ENCODE measurements around the gene ARHGEF5. TPM values are rescaled to one million over a fixed set of nuclear protein-coding genes. Genes with fewer than 3 reads are reported as not detected.
"Not testable (repeated sequence)": the region's sequence is repeated elsewhere in the genome, so short reads cannot be mapped to it uniquely, and the experiment has no call there.

Gene ARHGEF5
- total and polyA plus RNA-seq, 10 of the 15 experiments (the other 5 are each of a cell fraction or from before 2014, with no cell fraction given), result 1.6 to 17.2 (median 7.8) TPM

- FAIRE-seq; H3K79me2 ChIP-seq (ENCODE audit: control insufficient read depth, insufficient read depth, low read length); H3K4me2 ChIP-seq (ENCODE audit: control insufficient read depth, insufficient read depth); H3K9me3 ChIP-seq (replicated peaks; ENCODE audit: control insufficient read depth, insufficient read depth, low read length); H3K27ac ChIP-seq (ENCODE audit: control insufficient read depth, insufficient read depth); H3K4me1 ChIP-seq (ENCODE audit: control insufficient read depth, insufficient read depth, low read length); H3K36me3 ChIP-seq (ENCODE audit: control insufficient read depth in 2 of 2, insufficient read depth in 2 of 2, low read length in 1 of 2); in situ Hi-C loops (cut with MboI); intact Hi-C loops (cut with micrococcal nuclease; ENCODE audit: unreplicated experiment); H2AFZ ChIP-seq (ENCODE audit: control insufficient read depth, low read depth, low read length); H4K20me1 ChIP-seq (ENCODE audit: control insufficient read depth, insufficient read depth); DNase-seq (ENCODE audit: low read depth, low spot score); SMC1A ChIA-PET (ENCODE audit: uncharacterized antibody, unreplicated experiment); H3K9ac ChIP-seq (ENCODE audit: control insufficient read depth, insufficient read depth, low read length); H3K4me3 ChIP-seq; BruUV-seq (replicated peaks); CTCF ChIA-PET; H3K27me3 ChIP-seq (replicated peaks in 1 of 2; ENCODE audit: control insufficient read depth in 2 of 2, insufficient read depth in 2 of 2, low read length in 1 of 2); RAD21 ChIA-PET (ENCODE audit: unreplicated experiment); POLR2A ChIA-PET: not testable (repeated sequence)
- ATAC-seq, result peak; percentile 54; the same call in 2 of the 3 replicates
- no CpG with 5 or more reads among the region's 7 CpGs for WGBS (ENCODE audit: insufficient coverage, insufficient replicate concordance, low lambda C conversion rate, missing lambda C conversion rate)
Observed at GRCh38 chr7:144369221-144369620, 14.0 kb downstream of the ARHGEF5 start.

DNA sequence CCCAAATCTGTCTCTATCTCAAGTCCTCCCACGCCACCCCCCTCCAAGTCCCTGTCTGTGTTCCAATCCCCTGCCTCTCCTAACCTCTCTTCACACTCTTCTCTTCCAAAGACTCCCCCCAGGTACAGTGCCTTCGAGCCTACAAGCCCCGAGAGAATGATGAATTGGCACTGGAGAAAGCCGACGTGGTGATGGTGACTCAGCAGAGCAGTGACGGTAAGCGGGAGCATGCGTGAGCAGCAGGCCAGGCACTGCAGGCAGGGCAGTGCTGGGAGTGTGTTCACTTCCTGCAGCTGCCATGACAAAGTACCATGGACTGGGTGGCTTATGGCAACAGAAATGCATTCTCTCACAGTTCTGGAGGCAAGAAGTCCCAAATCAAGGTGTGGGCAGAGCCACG is 23.4 kb downstream of the ARHGEF5 start:
- H3K27me3 ChIP-seq (replicated peaks in 1 of 2; ENCODE audit: control insufficient read depth in 2 of 2, insufficient read depth in 2 of 2, low read length in 1 of 2), result no peaks in the 10 kb centered on the region
- H3K27ac ChIP-seq (ENCODE audit: control insufficient read depth, insufficient read depth), result no peak overlapping the region
- FAIRE-seq, result no peak
- BruUV-seq (replicated peaks), result no TSS peak
- ChIA-PET RAD21 (ENCODE audit: unreplicated experiment) (no interaction called here), CTCF (no interaction called here), POLR2A (no interaction called here), SMC1A (ENCODE audit: uncharacterized antibody, unreplicated experiment) (no interaction called here)
- no peak for DNase-seq (ENCODE audit: low read depth, low spot score)
- H3K9ac ChIP-seq (ENCODE audit: control insufficient read depth, insufficient read depth, low read length), result no peak overlapping the region
- 73% methylated on average over 9 of the region's 9 CpGs for WGBS (ENCODE audit: insufficient coverage, insufficient replicate concordance, low lambda C conversion rate, missing lambda C conversion rate)
- no peaks in the 10 kb centered on the region for H3K9me3 ChIP-seq (replicated peaks; ENCODE audit: control insufficient read depth, insufficient read depth, low read length)
- ATAC-seq, result no peak
- no peaks in the 10 kb centered on the region; a peak in 1 of 4 replicates for H3K36me3 ChIP-seq (ENCODE audit: control insufficient read depth in 2 of 2, insufficient read depth in 2 of 2, low read length in 1 of 2)
- H3K4me2 ChIP-seq (ENCODE audit: control insufficient read depth, insufficient read depth), result no peak overlapping the region
- H3K4me1 ChIP-seq (ENCODE audit: control insufficient read depth, insufficient read depth, low read length), result peaks cover under 1% of the 10 kb centered on the region; the same call in 1 of the 2 replicates
- no peak overlapping the region for H3K4me3 ChIP-seq
- no peaks in the 10 kb centered on the region for H4K20me1 ChIP-seq (ENCODE audit: control insufficient read depth, insufficient read depth)
- TF ChIP-seq POLR2AphosphoS5 (IDR thresholded peaks at IDR 0.05; ENCODE audit: low read length), result no peak
- TF ChIP-seq, protein P1, sequence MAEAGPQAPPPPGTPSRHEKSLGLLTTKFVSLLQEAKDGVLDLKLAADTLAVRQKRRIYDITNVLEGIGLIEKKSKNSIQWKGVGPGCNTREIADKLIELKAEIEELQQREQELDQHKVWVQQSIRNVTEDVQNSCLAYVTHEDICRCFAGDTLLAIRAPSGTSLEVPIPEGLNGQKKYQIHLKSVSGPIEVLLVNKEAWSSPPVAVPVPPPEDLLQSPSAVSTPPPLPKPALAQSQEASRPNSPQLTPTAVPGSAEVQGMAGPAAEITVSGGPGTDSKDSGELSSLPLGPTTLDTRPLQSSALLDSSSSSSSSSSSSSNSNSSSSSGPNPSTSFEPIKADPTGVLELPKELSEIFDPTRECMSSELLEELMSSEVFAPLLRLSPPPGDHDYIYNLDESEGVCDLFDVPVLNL (IDR thresholded peaks at IDR 0.05; ENCODE audit: low read depth, low read length), result no peak
- intact Hi-C loops (cut with micrococcal nuclease; ENCODE audit: unreplicated experiment) (no loop called here), in situ Hi-C loops (cut with MboI) (loop anchor here (25.0 kb wide), 1 partner anchor 466 kb away; the partner anchor contains the start of gene TCAF1)
- H3K79me2 ChIP-seq (ENCODE audit: control insufficient read depth, insufficient read depth, low read length), result no peaks in the 10 kb centered on the region
- H2AFZ ChIP-seq (ENCODE audit: control insufficient read depth, low read depth, low read length), result no peak overlapping the region

Measured in GM12878 (cell line).